GM12874 (cell line): ENCODE measurements around the gene CHST4.

Experiments
- TF ChIP-seq, protein P1 (sequence below): IDR thresholded peaks from 2 replicates; pipeline ENCODE4 v1.5.1; 2011; ENCODE audit warnings: low read depth, mild to moderate bottlenecking, control low read depth, low read length, moderate library complexity; ENCODE audit not compliant: insufficient read depth

CHST4 gene

DNA sequence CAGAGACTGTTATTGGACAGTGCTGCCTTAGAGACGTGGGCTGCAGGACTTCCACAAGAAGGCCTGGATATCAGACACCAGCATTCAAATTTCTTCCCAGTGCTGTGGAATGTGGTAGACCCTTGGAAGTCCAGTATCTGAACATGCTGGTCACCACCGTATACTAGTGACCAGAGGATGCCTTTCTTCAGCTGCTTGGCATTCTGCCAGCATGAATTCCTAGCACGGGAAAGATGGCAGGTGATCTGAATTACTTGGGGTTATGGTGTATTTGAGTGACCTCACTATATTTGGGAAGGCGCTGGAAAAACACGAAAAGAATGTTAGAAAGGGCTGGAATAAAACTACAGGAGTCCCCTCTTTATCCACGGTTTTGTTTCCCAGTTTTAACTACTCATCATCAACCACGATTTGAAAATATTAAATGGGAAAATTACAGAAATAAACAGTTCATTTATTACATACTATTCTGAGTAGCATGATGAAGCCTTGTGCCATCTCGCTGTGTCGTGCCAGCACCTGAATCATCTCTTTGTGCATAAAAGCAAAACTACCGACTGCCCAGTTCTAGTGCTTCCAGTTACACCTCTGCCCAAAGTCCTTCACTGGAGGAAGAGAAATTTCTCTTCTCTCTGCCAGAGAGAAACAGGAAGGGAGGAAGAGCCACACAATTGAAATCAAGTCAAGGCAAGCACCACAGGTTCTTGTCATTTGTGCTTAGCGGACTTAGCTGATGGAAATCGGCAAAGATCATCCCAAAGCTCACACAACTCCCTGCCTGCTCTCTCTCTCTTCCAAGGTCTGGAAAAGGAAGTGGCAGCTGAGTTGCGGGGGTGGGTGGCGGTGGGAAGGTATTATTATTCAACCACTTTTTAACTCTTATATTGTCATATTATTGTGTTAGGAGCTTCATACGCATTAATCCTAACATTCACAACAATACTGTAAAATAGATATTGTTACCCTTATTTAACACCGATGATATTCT lies 1.4 kb upstream of the CHST4 start:
- TF ChIP-seq, protein P1, sequence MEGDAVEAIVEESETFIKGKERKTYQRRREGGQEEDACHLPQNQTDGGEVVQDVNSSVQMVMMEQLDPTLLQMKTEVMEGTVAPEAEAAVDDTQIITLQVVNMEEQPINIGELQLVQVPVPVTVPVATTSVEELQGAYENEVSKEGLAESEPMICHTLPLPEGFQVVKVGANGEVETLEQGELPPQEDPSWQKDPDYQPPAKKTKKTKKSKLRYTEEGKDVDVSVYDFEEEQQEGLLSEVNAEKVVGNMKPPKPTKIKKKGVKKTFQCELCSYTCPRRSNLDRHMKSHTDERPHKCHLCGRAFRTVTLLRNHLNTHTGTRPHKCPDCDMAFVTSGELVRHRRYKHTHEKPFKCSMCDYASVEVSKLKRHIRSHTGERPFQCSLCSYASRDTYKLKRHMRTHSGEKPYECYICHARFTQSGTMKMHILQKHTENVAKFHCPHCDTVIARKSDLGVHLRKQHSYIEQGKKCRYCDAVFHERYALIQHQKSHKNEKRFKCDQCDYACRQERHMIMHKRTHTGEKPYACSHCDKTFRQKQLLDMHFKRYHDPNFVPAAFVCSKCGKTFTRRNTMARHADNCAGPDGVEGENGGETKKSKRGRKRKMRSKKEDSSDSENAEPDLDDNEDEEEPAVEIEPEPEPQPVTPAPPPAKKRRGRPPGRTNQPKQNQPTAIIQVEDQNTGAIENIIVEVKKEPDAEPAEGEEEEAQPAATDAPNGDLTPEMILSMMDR: no peak

DNA sequence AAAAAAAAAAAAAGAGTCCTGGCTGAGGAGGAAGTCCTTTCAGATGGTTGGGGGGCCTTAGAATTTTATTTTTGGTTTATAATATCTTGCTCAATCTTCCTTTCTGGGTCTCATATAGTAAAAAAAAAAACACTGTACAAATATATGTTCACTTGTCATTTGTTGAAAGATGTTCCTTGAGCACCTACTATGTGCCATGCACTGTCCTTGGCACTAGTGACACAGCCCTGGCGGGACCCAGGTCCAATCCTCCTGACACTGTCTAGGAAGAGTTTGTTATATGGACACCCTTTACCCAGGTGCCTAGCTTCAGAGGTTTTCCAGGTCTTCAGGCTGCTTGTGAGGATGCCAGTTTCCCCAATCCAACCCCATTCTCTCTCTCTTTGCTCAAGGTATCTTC lies 2.0 kb downstream of the CHST4 start:
- TF ChIP-seq, protein P1: no peak

DNA sequence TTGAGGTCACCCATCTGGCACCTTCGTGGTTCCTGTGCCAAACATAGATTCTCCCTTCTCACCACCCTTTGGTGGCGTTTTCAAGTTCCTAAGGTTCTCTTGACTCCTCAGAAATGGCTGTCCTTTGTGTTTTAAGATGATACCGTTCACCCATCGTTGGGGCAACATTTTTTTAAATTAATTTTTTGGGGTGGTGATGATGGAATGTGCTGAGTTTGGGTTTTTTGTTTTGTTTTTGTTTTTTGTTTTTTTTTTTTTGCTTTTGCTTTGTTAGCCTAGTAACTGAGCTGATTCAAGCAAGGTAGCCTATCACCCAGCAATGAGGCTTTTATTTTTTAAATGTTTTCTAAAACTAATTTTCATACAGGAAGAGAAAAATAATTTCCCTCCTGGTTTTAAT lies 2.6 kb downstream of the CHST4 start:
- TF ChIP-seq, protein P1: no peak

DNA sequence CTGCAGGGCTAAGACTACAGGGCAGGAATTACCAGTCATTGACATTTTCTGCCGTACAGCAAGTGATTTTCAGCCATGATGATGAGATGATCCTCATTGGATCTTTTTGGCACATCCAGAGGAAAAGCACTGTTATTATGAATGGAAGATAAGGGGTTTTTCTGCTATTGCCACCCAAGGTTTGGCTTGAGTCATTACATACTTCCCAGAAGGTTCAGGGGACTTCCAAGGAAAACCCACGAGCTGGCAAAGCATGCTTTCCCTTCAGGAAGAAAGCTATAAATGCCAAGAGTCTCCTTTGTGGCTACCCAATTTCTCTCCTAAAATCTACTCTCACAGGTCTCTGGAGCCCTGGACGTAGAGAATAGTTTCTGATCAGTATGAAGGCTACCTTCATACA lies 6.1 kb downstream of the CHST4 start:
- TF ChIP-seq, protein P1: no peak

DNA sequence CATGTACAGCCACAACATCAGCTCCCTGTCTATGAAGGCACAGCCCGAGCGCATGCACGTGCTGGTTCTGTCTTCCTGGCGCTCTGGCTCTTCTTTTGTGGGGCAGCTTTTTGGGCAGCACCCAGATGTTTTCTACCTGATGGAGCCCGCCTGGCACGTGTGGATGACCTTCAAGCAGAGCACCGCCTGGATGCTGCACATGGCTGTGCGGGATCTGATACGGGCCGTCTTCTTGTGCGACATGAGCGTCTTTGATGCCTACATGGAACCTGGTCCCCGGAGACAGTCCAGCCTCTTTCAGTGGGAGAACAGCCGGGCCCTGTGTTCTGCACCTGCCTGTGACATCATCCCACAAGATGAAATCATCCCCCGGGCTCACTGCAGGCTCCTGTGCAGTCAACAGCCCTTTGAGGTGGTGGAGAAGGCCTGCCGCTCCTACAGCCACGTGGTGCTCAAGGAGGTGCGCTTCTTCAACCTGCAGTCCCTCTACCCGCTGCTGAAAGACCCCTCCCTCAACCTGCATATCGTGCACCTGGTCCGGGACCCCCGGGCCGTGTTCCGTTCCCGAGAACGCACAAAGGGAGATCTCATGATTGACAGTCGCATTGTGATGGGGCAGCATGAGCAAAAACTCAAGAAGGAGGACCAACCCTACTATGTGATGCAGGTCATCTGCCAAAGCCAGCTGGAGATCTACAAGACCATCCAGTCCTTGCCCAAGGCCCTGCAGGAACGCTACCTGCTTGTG lies 10.7 kb downstream of the CHST4 start:
- TF ChIP-seq, protein P1: no peak

DNA sequence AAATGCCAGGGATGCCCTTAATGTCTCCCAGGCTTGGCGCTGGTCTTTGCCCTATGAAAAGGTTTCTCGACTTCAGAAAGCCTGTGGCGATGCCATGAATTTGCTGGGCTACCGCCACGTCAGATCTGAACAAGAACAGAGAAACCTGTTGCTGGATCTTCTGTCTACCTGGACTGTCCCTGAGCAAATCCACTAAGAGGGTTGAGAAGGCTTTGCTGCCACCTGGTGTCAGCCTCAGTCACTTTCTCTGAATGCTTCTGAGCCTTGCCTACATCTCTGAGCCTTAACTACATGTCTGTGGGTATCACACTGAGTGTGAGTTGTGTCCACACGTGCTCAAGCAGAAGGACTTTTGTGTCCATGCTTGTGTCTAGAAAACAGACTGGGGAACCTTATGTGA lies 11.4 kb downstream of the CHST4 start:
- TF ChIP-seq, protein P1: peak; percentile 76

DNA sequence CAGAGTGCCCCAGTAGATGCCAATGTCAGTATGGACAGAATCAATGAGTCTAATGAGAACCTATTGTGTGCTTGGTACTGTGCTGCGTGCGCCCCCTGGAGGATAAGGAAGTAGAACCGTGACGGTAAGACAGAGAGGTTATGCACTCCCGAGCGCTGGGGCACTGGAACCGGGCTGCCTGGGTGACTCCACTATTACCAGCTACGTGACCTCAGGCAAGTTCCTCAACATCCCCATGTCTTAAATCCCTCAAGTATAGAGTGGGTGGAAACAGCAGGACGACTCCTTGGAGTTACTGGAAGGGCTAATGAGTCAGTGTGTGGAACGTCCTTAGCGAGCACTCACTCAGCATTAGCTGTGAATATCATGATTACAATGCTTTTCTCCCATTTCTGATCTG lies 16.2 kb downstream of the CHST4 start:
- TF ChIP-seq, protein P1: peak; percentile 85
